KOPT-K1 (cell line): ENCODE results near the gene CRACR2A.

Experiments
- H3K27ac ChIP-seq: fragments of 200-600 bp; sonication (generic); 2 replicates; pipeline ENCODE4 v1.5.1; 2016; ENCODE audit warnings: antibody characterized with exemption, mild to moderate bottlenecking, low read depth, low read length; ENCODE audit not compliant: poor library complexity, severe bottlenecking
- H3K36me3 ChIP-seq: fragments of 200-600 bp; sonication (generic); 2 replicates; pipeline ENCODE4 v1.5.1; 2017; ENCODE audit warnings: antibody characterized with exemption, mild to moderate bottlenecking, low read length, moderate library complexity; ENCODE audit not compliant: insufficient read depth
- H3K9me3 ChIP-seq: fragments of 200-600 bp; sonication (generic); 2 replicates; pipeline ENCODE4 v1.5.1; 2017; ENCODE audit warnings: antibody characterized with exemption, low read length, mild to moderate bottlenecking; ENCODE audit not compliant: insufficient read depth, poor library complexity, severe bottlenecking

CRACR2A gene

GRCh38 chr12:3692616-3693365 is 60.1 kb downstream of the CRACR2A start:
- no peak overlapping the region for H3K27ac ChIP-seq
- H3K36me3 ChIP-seq = peaks cover 51% of the 10 kb centered on the region
- H3K9me3 ChIP-seq = peaks cover 16% of the 10 kb centered on the region

GRCh38 chr12:3686463-3686862 is 66.4 kb downstream of the CRACR2A start:
- H3K36me3 ChIP-seq = peaks cover 33% of the 10 kb centered on the region
- peaks cover 14% of the 10 kb centered on the region for H3K9me3 ChIP-seq
- H3K27ac ChIP-seq = no peak overlapping the region

DNA sequence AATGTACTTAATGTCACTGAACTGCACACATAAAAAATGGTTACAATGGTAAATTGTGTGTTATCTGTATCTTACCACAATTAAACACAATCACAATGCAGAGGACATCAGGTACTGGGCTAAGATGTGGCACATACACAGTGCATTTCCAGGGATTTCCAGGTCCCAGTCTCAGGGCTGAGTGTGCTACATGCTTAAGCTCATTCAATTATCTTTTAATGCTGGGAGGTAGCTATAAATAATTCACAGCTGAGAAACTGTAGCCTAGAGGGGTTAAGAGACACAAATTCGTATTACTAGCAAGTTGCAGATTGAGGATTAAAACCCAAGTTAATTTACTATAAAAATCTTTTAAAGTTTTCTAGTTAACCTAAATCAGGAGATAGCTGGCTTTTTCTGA is 67.1 kb downstream of the CRACR2A start:
- Histone ChIP-seq H3K9me3 (peaks cover 8% of the 10 kb centered on the region), H3K27ac (no peak overlapping the region), H3K36me3 (peaks cover 34% of the 10 kb centered on the region)

GRCh38 chr12:3684449-3685051 is 68.4 kb downstream of the CRACR2A start:
- no peaks in the 10 kb centered on the region for H3K9me3 ChIP-seq
- no peak overlapping the region for H3K27ac ChIP-seq

GRCh38 chr12:3683670-3684069 is 69.2 kb downstream of the CRACR2A start:
- peaks cover 47% of the 10 kb centered on the region for H3K36me3 ChIP-seq
- no peaks in the 10 kb centered on the region for H3K9me3 ChIP-seq
- H3K27ac ChIP-seq = no peak overlapping the region

More at GRCh38 chr12:3684449-3685051, 68.4 kb downstream of the CRACR2A start:
- H3K36me3 ChIP-seq = peaks cover 39% of the 10 kb centered on the region

- no peak overlapping the region for H3K27ac ChIP-seq
- peaks cover 67% of the 10 kb centered on the region for H3K36me3 ChIP-seq
- no peaks in the 10 kb centered on the region for H3K9me3 ChIP-seq
Measured at GRCh38 chr12:3681595-3682061, 71.3 kb downstream of the CRACR2A start.

GRCh38 chr12:3680919-3681594 is 71.9 kb downstream of the CRACR2A start:
- H3K27ac ChIP-seq = no peak overlapping the region
- no peaks in the 10 kb centered on the region for H3K9me3 ChIP-seq
- H3K36me3 ChIP-seq = peaks cover 72% of the 10 kb centered on the region

DNA sequence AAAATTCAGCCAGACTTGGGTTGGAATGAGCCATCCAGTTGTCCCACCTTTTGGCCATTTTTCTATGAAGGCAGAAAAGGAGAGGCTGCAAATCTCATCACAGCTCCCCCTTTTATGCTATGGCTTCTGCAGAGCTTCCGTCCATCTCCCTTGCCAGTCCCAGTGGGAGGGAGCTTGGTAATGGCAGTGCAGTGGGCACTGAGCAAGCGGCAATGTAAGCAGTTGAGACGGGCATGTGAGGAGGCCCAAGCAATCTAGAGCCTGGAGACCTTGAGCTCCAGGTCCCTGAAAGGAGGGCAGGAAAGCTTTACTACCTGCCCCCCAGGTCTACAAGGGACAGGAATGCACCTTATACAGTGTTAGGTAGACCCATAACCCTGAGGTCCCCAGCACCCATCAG is 73.1 kb downstream of the CRACR2A start:
- Histone ChIP-seq H3K9me3 (no peaks in the 10 kb centered on the region), H3K27ac (no peak overlapping the region), H3K36me3 (peaks cover 71% of the 10 kb centered on the region)

GRCh38 chr12:3677609-3678008 is 75.3 kb downstream of the CRACR2A start:
- H3K36me3 ChIP-seq = peaks cover 82% of the 10 kb centered on the region
- H3K9me3 ChIP-seq = no peaks in the 10 kb centered on the region
- H3K27ac ChIP-seq = no peak overlapping the region

DNA sequence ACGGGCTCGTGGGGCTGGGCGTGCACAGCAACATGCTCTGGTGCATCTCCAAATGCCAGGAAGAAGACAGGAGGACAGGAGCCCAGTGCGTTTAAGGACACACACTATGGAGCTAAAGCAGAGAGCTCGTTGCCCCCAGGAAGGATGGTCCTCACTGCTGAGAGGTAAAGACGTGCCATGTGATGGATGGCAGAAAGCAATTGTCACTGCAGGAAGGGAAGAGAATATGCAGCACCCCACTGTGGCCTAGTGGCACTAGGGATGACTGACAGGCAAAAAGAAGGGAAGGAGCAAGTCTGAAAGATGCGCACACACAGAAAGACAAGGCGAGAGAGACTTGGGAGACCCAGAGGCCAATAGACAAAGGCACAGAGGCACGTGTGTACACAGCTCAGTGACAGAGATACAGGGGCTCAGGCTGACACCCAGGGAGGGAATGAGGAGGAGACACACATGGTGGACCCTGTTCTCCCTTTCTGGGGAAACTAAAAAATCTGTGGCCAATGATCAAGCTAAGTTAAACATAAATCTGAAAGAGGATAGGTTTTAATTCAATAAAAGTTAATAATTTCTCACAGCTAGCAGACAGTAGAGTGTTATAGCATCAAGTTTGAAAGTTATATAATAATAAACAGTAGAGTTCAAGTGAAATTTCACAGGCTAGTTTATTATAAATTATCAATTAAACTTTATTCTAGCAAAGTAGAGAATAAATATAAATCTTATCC is 78.8 kb downstream of the CRACR2A start:
- Histone ChIP-seq H3K9me3 (no peaks in the 10 kb centered on the region), H3K27ac (no peak overlapping the region), H3K36me3 (peaks cover 92% of the 10 kb centered on the region)

DNA sequence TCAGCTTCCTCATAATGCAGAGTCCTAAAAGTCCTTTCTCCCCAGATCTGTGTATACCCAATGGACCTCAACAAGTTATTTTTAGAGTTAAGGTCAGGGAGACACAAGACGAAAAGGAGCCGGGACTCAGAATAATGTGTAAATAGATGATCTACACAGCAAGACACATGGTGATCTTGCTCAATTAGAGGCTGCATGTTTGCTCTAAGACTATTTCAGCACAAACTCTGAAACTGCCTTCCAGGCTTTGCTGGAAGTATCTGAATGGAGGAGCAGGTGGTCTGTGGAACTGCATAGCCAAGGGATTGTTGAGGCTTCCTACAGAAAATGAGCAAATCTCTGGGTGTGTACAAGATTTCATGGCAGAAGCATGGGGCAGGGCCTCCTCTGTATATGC is 80.8 kb downstream of the CRACR2A start:
- no peaks in the 10 kb centered on the region for H3K9me3 ChIP-seq
- no peak overlapping the region for H3K27ac ChIP-seq
- H3K36me3 ChIP-seq = peaks cover 90% of the 10 kb centered on the region

GRCh38 chr12:3671330-3672112 is 81.4 kb downstream of the CRACR2A start:
- H3K9me3 ChIP-seq = no peaks in the 10 kb centered on the region
- H3K27ac ChIP-seq = no peak overlapping the region
- H3K36me3 ChIP-seq = peaks cover 90% of the 10 kb centered on the region

- peaks cover 94% of the 10 kb centered on the region for H3K36me3 ChIP-seq
- no peak overlapping the region for H3K27ac ChIP-seq
- H3K9me3 ChIP-seq = no peaks in the 10 kb centered on the region
Measured at GRCh38 chr12:3670083-3670620, 82.8 kb downstream of the CRACR2A start.

GRCh38 chr12:3669594-3669993 is 83.3 kb downstream of the CRACR2A start:
- Histone ChIP-seq H3K27ac (no peak overlapping the region), H3K36me3 (peaks cover 91% of the 10 kb centered on the region), H3K9me3 (no peaks in the 10 kb centered on the region)
